Coronary artery (tissue), 2 donors: ENCODE measurements around the gene PRUNE2.

Experiments
- DNase-seq: peaks from one replicate; pipeline ENCODE4 v3.0.0-alpha.2; 2017; ENCODE audit warnings: low spot score
- H3K27ac ChIP-seq, 2 donors: fragments of 200-600 bp; sonication (generic); one replicate each; pipeline ENCODE4 v1.5.1; 2016 to 2019
- H3K4me3 ChIP-seq: fragments of 200-600 bp; sonication (generic); 2 replicates; pipeline ENCODE4 v1.5.1; 2016; ENCODE audit warnings: mild to moderate bottlenecking, moderate library complexity
- TF ChIP-seq, protein P1 (sequence below): fragments of 200-600 bp; sonication (generic); IDR thresholded peaks from one replicate; pipeline ENCODE4 v1.5.1; 2019; ENCODE audit warnings: antibody characterized with exemption

The PRUNE2 gene

DNA sequence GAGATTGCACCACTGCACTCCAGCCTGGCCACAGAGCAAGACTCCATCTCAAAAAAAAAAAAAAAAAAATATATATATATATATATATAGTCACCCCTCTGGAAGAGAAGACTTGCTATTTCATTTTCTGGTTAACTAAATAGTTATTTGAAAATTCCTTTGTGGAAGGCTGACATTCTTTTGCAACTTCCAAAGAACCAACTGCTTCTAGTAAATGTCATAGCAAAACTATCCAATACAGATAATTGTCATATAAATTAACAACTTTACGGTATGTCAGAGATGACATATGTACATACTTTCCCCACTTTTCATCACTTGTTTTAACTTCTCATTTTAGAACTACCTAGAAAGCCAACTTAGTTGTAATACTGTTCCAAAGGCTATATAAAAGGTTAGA is 50.9 kb downstream of the PRUNE2 start:
- Histone ChIP-seq H3K4me3 (no peak overlapping the region), H3K27ac (no peak overlapping the region)
- TF ChIP-seq, protein P1, sequence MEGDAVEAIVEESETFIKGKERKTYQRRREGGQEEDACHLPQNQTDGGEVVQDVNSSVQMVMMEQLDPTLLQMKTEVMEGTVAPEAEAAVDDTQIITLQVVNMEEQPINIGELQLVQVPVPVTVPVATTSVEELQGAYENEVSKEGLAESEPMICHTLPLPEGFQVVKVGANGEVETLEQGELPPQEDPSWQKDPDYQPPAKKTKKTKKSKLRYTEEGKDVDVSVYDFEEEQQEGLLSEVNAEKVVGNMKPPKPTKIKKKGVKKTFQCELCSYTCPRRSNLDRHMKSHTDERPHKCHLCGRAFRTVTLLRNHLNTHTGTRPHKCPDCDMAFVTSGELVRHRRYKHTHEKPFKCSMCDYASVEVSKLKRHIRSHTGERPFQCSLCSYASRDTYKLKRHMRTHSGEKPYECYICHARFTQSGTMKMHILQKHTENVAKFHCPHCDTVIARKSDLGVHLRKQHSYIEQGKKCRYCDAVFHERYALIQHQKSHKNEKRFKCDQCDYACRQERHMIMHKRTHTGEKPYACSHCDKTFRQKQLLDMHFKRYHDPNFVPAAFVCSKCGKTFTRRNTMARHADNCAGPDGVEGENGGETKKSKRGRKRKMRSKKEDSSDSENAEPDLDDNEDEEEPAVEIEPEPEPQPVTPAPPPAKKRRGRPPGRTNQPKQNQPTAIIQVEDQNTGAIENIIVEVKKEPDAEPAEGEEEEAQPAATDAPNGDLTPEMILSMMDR = no peak
- no peak for DNase-seq

DNA sequence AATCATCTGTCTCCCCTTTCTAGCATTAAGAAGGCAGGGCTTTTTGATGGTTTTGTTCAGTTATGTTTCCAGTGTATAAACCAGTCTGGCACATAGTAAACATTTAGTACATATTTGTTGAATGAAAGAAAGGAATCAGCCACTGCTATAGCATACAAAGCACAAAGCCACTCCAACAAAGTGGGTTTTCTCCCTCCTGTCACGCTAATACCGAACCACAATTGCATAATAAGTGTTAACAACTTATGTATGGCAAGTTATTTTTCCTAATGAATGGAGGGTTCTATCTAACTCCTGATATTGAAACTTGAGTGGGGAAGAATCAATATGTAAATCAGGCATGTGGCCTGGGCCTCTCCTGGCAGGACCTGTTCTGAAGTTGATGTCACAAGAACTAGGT is 53.9 kb downstream of the PRUNE2 start:
- TF ChIP-seq, protein P1 = no peak
- Histone ChIP-seq H3K27ac (no peak overlapping the region), H3K4me3 (no peak overlapping the region)
- DNase-seq = no peak

DNA sequence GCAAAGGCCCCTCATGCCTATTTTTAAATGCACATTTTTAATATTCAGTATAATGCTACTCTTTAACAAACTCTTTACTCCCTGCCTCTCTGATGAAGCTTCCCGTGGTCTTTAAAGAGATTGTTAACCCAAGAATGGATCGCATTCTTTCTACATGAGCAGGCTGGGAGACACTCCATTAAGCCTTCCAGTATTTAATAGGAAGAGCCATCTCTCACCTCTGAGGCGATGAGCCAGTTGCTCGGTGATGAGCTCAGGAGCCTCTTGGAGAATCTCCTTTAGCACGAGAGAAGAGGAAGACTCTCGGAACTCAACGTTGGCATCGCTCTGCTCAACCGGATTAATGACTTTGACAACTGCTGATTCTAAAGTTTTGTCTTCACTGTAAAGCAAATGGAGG is 59.6 kb downstream of the PRUNE2 start:
- no peak for DNase-seq

DNA sequence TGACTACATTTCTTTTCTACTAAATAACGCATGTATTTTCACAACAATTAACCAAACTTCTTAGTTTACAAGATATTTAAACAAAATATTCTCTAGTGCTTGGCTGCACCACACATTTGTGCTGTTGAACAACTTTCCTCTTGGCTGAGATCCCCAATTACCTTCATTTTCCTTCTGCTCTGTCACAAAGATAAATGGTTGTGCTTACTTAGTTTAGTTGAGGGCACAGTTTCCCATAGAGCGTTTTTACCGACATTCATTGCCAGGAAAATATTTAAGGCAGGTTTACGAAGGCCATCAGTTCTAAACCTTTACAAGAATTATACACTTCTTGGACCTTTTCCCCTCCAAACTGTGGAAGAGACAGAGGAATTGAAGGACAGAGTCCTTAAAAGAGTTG is 60.7 kb downstream of the PRUNE2 start:
- Histone ChIP-seq H3K27ac (no peak overlapping the region), H3K4me3 (no peak overlapping the region)
- TF ChIP-seq, protein P1 = no peak
- no peak for DNase-seq

More for the DNA sequence above, 59.6 kb downstream of the PRUNE2 start:
- no peak overlapping the region for H3K4me3 ChIP-seq
- no peak overlapping the region for H3K27ac ChIP-seq
- TF ChIP-seq, protein P1 = no peak

DNA sequence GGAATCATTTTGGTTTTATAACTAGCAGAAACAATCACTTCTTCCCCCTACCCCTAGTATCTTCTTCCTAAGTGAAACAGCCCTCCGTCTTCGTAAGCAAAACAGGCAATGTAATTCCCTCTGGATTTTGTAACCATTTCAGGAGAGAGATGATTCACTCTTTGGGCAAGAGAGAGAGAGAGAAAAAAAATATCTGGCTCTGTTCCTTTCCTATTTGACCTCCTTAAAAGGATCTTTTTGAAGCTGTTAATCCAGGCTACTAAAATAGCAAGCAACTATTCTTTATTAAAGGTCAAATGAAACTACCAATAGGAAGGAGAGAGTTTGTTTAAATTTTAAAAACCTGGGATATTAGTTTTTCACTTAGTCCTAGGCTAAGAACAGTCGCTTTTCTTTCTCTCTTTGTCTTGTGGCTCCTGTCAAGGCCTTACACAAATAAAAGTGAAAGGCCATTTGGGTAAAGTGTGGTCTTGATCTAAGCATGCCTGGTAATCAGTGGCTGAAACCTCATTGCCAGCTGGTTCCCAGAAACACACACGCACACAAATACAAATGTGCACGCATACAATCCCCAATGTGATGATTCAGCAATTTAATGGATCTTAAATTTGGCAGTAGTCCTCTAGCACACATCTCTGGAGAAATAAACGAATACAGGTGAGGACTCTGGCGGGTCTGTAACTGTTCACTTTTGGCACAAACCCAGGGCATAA is 70.2 kb downstream of the PRUNE2 start:
- TF ChIP-seq, protein P1 = no peak
- Histone ChIP-seq H3K27ac (peak overlapping the region; percentile 86 to 91), H3K4me3 (peak overlapping the region; percentile 50)
- no peak for DNase-seq

DNA sequence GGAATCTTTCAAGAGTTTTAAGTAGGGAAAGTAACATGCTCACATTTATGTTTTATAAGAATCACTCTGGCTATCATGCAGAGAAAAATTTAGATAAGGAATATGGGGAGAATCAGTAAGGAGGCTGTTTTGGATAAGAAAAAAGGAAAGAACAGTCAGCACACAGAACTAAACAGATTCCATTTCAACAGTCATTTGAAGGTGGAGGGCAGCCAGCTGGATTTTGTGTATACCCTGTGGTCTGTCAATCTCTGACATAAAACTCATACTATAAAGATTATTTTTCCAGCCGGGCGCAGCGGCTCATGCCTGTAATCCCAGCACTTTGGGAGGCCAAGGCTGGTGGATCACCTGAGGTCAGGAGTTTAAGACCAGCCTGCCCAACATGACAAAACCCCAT is 77.5 kb downstream of the PRUNE2 start:
- H3K27ac ChIP-seq = peak overlapping the region in 1 of 2 donors; percentile 19
- TF ChIP-seq, protein P1 = no peak
- no peak overlapping the region for H3K4me3 ChIP-seq
- DNase-seq = no peak
